Panc1 (cell line): ENCODE results near the gene CARD10.

Source experiments
- SIN3A ChIP-seq: IDR thresholded peaks from 2 replicates; pipeline ENCODE4 v1.6.1; 2012; ENCODE audit warnings: low read depth, mild to moderate bottlenecking, low read length, moderate library complexity, borderline replicate concordance; ENCODE audit not compliant: insufficient read depth
- TF ChIP-seq, protein P1 (sequence below): fragments of 450-650 bp; IDR thresholded peaks from 2 replicates; pipeline ENCODE4 v1.5.1; 2017; ENCODE audit warnings: mild to moderate bottlenecking
- TF ChIP-seq, protein P2 (sequence below), 2 experiments: IDR thresholded peaks; 2 replicates each; pipeline ENCODE4 v1.6.1; 2011 to 2012; ENCODE audit warnings: low read depth in 2 of 2, control low read depth in 1 of 2, low read length in 1 of 2, mild to moderate bottlenecking in 1 of 2, moderate library complexity in 1 of 2; ENCODE audit not compliant: insufficient read depth in 1 of 2

DNA sequence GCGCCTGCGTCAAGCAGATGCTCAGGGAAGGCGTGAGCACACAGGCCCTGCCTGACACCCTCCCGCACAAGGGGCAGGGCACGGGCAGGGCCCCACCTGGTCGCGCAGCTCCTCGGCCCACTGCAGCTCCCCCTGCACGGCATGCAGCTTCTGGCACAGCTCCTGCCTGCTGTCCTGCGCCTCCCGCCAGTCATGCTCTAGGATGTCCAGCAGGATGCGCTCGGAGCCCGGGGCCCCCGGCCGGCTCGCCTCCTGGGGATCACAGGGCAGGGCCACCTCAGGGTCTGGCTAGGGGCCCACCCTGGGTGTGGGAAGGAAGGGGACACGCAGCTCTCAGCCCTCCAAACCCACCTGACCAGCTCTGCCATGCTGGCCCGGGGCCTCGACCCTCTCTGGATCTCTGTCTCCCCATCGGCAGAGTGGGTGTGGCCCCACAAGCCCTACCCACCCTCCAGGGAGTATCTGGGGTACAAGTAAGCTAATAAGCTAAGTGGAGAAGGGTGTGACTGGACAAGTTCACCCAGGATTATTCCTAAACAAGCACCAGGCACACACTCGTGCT is 10.7 kb downstream of the CARD10 start:
- TF ChIP-seq, protein P1, sequence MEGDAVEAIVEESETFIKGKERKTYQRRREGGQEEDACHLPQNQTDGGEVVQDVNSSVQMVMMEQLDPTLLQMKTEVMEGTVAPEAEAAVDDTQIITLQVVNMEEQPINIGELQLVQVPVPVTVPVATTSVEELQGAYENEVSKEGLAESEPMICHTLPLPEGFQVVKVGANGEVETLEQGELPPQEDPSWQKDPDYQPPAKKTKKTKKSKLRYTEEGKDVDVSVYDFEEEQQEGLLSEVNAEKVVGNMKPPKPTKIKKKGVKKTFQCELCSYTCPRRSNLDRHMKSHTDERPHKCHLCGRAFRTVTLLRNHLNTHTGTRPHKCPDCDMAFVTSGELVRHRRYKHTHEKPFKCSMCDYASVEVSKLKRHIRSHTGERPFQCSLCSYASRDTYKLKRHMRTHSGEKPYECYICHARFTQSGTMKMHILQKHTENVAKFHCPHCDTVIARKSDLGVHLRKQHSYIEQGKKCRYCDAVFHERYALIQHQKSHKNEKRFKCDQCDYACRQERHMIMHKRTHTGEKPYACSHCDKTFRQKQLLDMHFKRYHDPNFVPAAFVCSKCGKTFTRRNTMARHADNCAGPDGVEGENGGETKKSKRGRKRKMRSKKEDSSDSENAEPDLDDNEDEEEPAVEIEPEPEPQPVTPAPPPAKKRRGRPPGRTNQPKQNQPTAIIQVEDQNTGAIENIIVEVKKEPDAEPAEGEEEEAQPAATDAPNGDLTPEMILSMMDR, result no peak
- TF ChIP-seq SIN3A, result no peak
- TF ChIP-seq, protein P2, sequence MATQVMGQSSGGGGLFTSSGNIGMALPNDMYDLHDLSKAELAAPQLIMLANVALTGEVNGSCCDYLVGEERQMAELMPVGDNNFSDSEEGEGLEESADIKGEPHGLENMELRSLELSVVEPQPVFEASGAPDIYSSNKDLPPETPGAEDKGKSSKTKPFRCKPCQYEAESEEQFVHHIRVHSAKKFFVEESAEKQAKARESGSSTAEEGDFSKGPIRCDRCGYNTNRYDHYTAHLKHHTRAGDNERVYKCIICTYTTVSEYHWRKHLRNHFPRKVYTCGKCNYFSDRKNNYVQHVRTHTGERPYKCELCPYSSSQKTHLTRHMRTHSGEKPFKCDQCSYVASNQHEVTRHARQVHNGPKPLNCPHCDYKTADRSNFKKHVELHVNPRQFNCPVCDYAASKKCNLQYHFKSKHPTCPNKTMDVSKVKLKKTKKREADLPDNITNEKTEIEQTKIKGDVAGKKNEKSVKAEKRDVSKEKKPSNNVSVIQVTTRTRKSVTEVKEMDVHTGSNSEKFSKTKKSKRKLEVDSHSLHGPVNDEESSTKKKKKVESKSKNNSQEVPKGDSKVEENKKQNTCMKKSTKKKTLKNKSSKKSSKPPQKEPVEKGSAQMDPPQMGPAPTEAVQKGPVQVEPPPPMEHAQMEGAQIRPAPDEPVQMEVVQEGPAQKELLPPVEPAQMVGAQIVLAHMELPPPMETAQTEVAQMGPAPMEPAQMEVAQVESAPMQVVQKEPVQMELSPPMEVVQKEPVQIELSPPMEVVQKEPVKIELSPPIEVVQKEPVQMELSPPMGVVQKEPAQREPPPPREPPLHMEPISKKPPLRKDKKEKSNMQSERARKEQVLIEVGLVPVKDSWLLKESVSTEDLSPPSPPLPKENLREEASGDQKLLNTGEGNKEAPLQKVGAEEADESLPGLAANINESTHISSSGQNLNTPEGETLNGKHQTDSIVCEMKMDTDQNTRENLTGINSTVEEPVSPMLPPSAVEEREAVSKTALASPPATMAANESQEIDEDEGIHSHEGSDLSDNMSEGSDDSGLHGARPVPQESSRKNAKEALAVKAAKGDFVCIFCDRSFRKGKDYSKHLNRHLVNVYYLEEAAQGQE (IDR thresholded peaks at IDR 0.05; ENCODE audit: insufficient read depth in 1 of 2, low read depth in 2 of 2, low read length in 1 of 2), result no peak
